GM12892 (cell line): Measurements from ENCODE around the gene GARS1.
A peak's percentile ranks its signal among the peaks of the same experiment; 100 is the strongest.
"Not testable (repeated sequence)": the region's sequence is repeated elsewhere in the genome, so short reads cannot be mapped to it uniquely, and the experiment has no call there.

Experiments used
- DNase-seq: peaks from one replicate; pipeline ENCODE4 v3.0.0; 2011; ENCODE audit not compliant: insufficient read length
- FAIRE-seq: peaks from 2 replicates; lab custom pipeline; 2011; peaks lifted over from hg19 to GRCh38; lab: Jason Lieb, UNC
- POLR2A ChIP-seq: IDR thresholded peaks from 2 replicates; pipeline ENCODE4 v1.6.1; 2011; ENCODE audit warnings: low read depth, low read length, control low read depth
- POLR2AphosphoS5 ChIP-seq: IDR thresholded peaks from 2 replicates; pipeline ENCODE4 v1.6.1; 2011; ENCODE audit warnings: low read depth, low read length, control low read depth
- TAF1 ChIP-seq: IDR thresholded peaks from 2 replicates; pipeline ENCODE4 v1.6.1; 2011; ENCODE audit warnings: low read depth, mild to moderate bottlenecking, control low read depth, low read length, borderline replicate concordance

Gene GARS1

GRCh38 chr7:30559611-30560010 is 35.1 kb upstream of the GARS1 start:
- FAIRE-seq = no peak
- TF ChIP-seq POLR2A (no peak), POLR2AphosphoS5 (no peak), TAF1 (no peak)
- DNase-seq = no peak

DNA sequence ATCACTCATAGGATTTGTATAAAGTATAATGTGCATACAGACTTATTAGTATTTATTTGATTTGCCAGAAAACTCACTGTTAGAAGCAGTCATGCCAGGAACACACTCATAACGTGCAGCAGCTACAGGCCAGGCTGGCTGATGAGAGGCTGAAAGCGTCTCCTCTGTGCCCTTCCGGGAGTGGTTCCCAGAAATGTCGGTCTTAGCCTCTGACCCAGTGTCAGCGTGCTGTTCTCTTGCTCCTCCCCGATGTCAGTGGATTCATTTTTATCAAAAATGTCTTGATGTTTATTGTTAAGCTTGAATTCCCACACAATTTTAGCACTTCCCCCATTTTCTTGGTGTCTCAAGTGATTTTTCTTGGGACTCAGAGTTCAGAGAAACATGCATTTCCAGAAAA is 33.3 kb upstream of the GARS1 start:
- no peak for FAIRE-seq
- no peak for DNase-seq
- TF ChIP-seq POLR2AphosphoS5 (no peak), TAF1 (no peak), POLR2A (no peak)

GRCh38 chr7:30562498-30562897 is 32.2 kb upstream of the GARS1 start:
- no peak for FAIRE-seq
- no peak for DNase-seq
- TF ChIP-seq POLR2A = no peak
- no peak for TF ChIP-seq POLR2AphosphoS5

DNA sequence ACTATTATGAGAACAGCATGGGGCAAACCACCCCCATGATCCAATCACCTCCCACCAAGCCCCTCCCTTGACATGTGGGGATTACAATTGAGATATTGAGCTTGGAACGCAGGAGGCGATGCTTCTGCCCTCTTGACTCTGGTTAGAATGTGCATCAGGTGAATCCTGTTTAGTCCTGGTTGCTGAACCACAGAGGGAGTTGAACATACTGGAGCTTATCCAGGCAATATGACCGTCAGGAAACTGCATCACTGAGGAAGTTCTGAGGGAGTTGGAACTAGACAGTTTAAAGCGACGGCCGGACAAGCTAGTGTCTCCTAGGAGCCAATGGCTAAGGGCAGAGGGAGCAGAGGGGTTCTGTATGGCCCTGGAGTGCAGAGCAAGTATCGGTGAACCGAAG is 31.8 kb upstream of the GARS1 start:
- FAIRE-seq (no peak), DNase-seq (no peak)

GRCh38 chr7:30563326-30563942 is 31.2 kb upstream of the GARS1 start:
- no peak for FAIRE-seq
- TF ChIP-seq POLR2AphosphoS5 = no peak
- no peak for TF ChIP-seq POLR2A
- TF ChIP-seq TAF1 = no peak

More for the DNA sequence above, 31.8 kb upstream of the GARS1 start:
- TF ChIP-seq TAF1 = no peak
- no peak for TF ChIP-seq POLR2A
- TF ChIP-seq POLR2AphosphoS5 = no peak

GRCh38 chr7:30564243-30564892 is 30.3 kb upstream of the GARS1 start:
- TF ChIP-seq POLR2AphosphoS5 (no peak), POLR2A (no peak), TAF1 (no peak)
- peak; percentile 74 for FAIRE-seq
- DNase-seq = peak; percentile 66

More at GRCh38 chr7:30563326-30563942, 31.2 kb upstream of the GARS1 start:
- DNase-seq = no peak

DNA sequence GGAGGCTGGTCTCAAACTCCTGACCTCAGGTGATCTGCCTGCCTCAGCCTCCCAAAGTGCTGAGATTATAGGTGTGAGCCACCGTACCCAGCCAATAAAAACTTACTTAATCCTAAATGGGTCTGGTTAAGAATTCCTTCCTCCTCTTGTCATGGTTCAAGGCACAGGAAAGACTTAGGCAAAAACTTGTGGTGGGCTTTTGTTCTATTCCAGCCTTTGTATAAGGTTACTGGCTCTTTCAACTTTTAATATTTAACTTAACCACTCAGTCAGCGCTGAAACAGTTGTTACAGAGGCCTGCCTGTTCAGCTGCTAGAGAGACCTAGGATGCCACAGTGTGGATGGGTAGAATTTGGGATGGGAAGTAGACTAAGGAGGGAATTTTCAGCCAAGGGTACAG is 28.1 kb upstream of the GARS1 start:
- TF ChIP-seq POLR2AphosphoS5 (no peak), POLR2A (no peak), TAF1 (no peak)
- FAIRE-seq = no peak
- DNase-seq = no peak

DNA sequence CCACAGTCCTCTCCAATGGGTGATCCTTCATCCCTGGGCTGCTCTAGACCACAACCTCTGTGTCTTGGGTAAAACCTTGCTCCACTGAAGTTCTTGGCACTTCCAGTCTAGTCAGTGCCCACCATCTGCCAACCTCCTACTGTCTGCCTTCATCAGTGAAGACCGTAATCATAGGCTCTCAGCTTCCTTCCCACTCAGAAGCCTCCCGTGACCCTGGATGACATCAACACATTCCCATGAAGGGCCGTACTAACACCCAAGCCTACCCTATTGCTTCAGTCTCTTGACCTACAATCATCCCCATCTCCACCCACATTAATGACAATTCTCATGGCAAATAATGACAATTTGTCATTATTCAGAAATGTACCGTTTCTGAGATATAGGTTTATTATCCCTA is 27.6 kb upstream of the GARS1 start:
- TF ChIP-seq TAF1 (no peak), POLR2AphosphoS5 (no peak), POLR2A (no peak)
- no peak for FAIRE-seq
- DNase-seq = no peak

- DNase-seq = not testable (repeated sequence)
- peak; percentile 81 for FAIRE-seq
Measured at GRCh38 chr7:30570238-30570637, 24.4 kb upstream of the GARS1 start.

- TF ChIP-seq TAF1 (no peak), POLR2A (no peak), POLR2AphosphoS5 (no peak)
- FAIRE-seq (no peak), DNase-seq (no peak)
Measured at GRCh38 chr7:30572212-30572841, 22.4 kb upstream of the GARS1 start.

GRCh38 chr7:30575910-30576309 is 18.8 kb upstream of the GARS1 start:
- DNase-seq (no peak), FAIRE-seq (no peak)
- TF ChIP-seq TAF1 (no peak), POLR2A (no peak), POLR2AphosphoS5 (no peak)

- FAIRE-seq = no peak
- TF ChIP-seq POLR2A = no peak
- no peak for TF ChIP-seq POLR2AphosphoS5
- TF ChIP-seq TAF1 = no peak
Measured at GRCh38 chr7:30583181-30583580, 11.5 kb upstream of the GARS1 start.

More at GRCh38 chr7:30583181-30583580, 11.5 kb upstream of the GARS1 start:
- DNase-seq = no peak
